Neuronal stem cell (in vitro differentiated cells): Measurements from ENCODE around the gene ROBO2.

Source experiments
- DNase-seq: peaks from one replicate; pipeline ENCODE4 v3.0.0-alpha.2; 2013; ENCODE audit warnings: low spot score
- H2AFZ ChIP-seq: one replicate; pipeline ENCODE4 v1.6.1; 2013; ENCODE audit warnings: mild to moderate bottlenecking, low read length, inconsistent platforms
- H2AK5ac ChIP-seq: 2 replicates; pipeline ENCODE4 v1.6.1; 2013; ENCODE audit warnings: low read depth, mild to moderate bottlenecking, inconsistent platforms, low read length, moderate library complexity, mixed read lengths
- H2BK120ac ChIP-seq: 2 replicates; pipeline ENCODE4 v1.6.1; 2013; ENCODE audit warnings: low read depth, mild to moderate bottlenecking, inconsistent platforms, low read length, moderate library complexity, mixed read lengths
- H2BK12ac ChIP-seq: one replicate; pipeline ENCODE4 v1.6.1; 2013; ENCODE audit warnings: low read length, inconsistent platforms
- H2BK15ac ChIP-seq: 2 replicates; pipeline ENCODE4 v1.6.1; 2013; ENCODE audit warnings: mild to moderate bottlenecking, low read length, inconsistent platforms, mixed read lengths
- H2BK5ac ChIP-seq: one replicate; pipeline ENCODE4 v1.6.1; 2013; ENCODE audit warnings: inconsistent platforms, mild to moderate bottlenecking, low read length, moderate library complexity
- H3K14ac ChIP-seq: one replicate; pipeline ENCODE4 v1.6.1; 2013; ENCODE audit warnings: low read length, inconsistent platforms
- H3K18ac ChIP-seq: 2 replicates; pipeline ENCODE4 v1.6.1; 2013; ENCODE audit warnings: low read length, inconsistent platforms
- H3K23ac ChIP-seq: 2 replicates; pipeline ENCODE4 v1.6.1; 2013; ENCODE audit warnings: low read depth, mild to moderate bottlenecking, mixed read lengths, low read length, inconsistent platforms; ENCODE audit not compliant: poor library complexity
- H3K27ac ChIP-seq: replicated peaks from 3 replicates; pipeline ENCODE4 v1.5.1; 2013; ENCODE audit warnings: low read length, inconsistent platforms
- H3K27me3 ChIP-seq, 3 experiments: 2 replicates each; pipeline ENCODE4 v1.6.1; 2013; ENCODE audit warnings: low read length in 3 of 3, mild to moderate bottlenecking in 2 of 3, inconsistent platforms in 1 of 3, low read depth in 1 of 3, mixed read lengths in 1 of 3, moderate library complexity in 1 of 3; ENCODE audit not compliant: control insufficient read depth in 3 of 3, insufficient read depth in 3 of 3
- H3K36me3 ChIP-seq, 2 donors: replicated peaks in 1 of 2; 2 replicates each; pipeline ENCODE4 v1.6.1; 2013; ENCODE audit warnings: low read length in 2 of 2; ENCODE audit not compliant: control insufficient read depth in 2 of 2, insufficient read depth in 2 of 2
- H3K4ac ChIP-seq: 2 replicates; pipeline ENCODE4 v1.6.1; 2013; ENCODE audit warnings: inconsistent platforms, mild to moderate bottlenecking, low read length, moderate library complexity
- H3K4me1 ChIP-seq, 2 donors: 1 replicate in 1 of 2; 2 replicates in 1 of 2; pipeline ENCODE4 v1.6.1; 2013; ENCODE audit warnings: low read length in 2 of 2, low read depth in 1 of 2; ENCODE audit not compliant: control insufficient read depth in 2 of 2, insufficient read depth in 1 of 2
- H3K4me2 ChIP-seq: one replicate; pipeline ENCODE4 v1.6.1; 2013; ENCODE audit warnings: mild to moderate bottlenecking, low read length, inconsistent platforms; ENCODE audit not compliant: insufficient read depth, poor library complexity, severe bottlenecking
- H3K4me3 ChIP-seq, 2 donors: 2 replicates each; pipeline ENCODE4 v1.5.1; 2013; ENCODE audit warnings: low read length in 2 of 2, mild to moderate bottlenecking in 2 of 2, inconsistent platforms in 1 of 2, moderate library complexity in 1 of 2
- H3K79me1 ChIP-seq: one replicate; pipeline ENCODE4 v1.6.1; 2013; ENCODE audit warnings: low read depth, mild to moderate bottlenecking, inconsistent platforms, low read length, moderate library complexity
- H3K9ac ChIP-seq: one replicate; pipeline ENCODE4 v1.6.1; 2013; ENCODE audit warnings: mild to moderate bottlenecking, low read depth, low read length, inconsistent platforms; ENCODE audit not compliant: poor library complexity
- H3K9me3 ChIP-seq, 2 donors: replicated peaks in 1 of 2; 2 replicates each; pipeline versions ENCODE3 to v1.6.1; 2013; ENCODE audit warnings: low read length in 2 of 2, mild to moderate bottlenecking in 2 of 2, inconsistent platforms in 1 of 2, low read depth in 1 of 2, mixed read lengths in 1 of 2, moderate library complexity in 1 of 2; ENCODE audit not compliant: control insufficient read depth in 2 of 2, insufficient read depth in 1 of 2
- H4K8ac ChIP-seq: one replicate; pipeline ENCODE4 v1.6.1; 2013; ENCODE audit warnings: low read depth, mild to moderate bottlenecking, inconsistent platforms, low read length, moderate library complexity
- H4K91ac ChIP-seq: one replicate; pipeline ENCODE4 v1.6.1; 2013; ENCODE audit warnings: low read length, low read depth, mild to moderate bottlenecking, inconsistent platforms; ENCODE audit not compliant: poor library complexity
- WGBS, 2 donors: extraction: QIAGEN DNeasy Blood & Tissue Kit; methylation state at CpG; one replicate each; pipeline ENCODE4 v1.1.7; 2013; ENCODE audit warnings: missing lambda C conversion rate in 2 of 2, mixed read lengths in 1 of 2; ENCODE audit not compliant: insufficient read length in 2 of 2, insufficient replicate concordance in 1 of 2; ENCODE audit errors: extremely low coverage in 2 of 2; 5-methylcytosine and 5-hydroxymethylcytosine counted together

ROBO2 gene

DNA sequence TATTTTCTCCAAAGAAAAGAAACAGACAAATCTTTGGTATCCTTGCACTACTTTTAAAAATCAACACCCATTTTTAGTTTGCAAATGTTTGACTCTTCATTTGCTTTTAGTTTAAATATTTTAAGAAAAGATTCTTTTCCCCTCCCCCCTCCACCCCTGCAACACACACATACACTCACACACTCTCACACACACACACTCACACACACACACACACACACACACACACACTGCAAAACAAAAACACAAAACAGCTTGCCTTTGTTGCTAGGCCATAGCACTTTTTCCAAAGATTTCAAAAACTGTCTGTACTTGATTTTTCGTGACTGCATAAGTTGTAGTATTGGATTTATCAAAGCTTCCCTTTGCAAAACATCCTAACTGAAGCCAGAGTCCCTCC, 26.9 kb downstream of the ROBO2 start:
- Histone ChIP-seq H3K23ac (no peak overlapping the region), H3K36me3 (no peaks in the 10 kb centered on the region), H2BK15ac (no peak overlapping the region), H3K18ac (no peak overlapping the region), H2BK120ac (no peak overlapping the region), H3K14ac (no peak overlapping the region), H2BK12ac (no peak overlapping the region), H4K8ac (no peak overlapping the region), H3K4me2 (no peak overlapping the region), H2BK5ac (no peak overlapping the region), H3K9ac (no peak overlapping the region), H3K79me1 (no peaks in the 10 kb centered on the region), H4K91ac (no peak overlapping the region), H2AFZ (no peak overlapping the region), H2AK5ac (no peak overlapping the region), H3K9me3 (peaks cover 3 to 8% of the 10 kb centered on the region in 2 donors), H3K27me3 (no peaks in the 10 kb centered on the region), H3K4me3 (no peak overlapping the region), H3K4me1 (no peaks in the 10 kb centered on the region), H3K27ac (no peak overlapping the region), H3K4ac (no peak overlapping the region)
- WGBS, 2 donors = no CpG with 5 or more reads among the region's 1 CpG
- no peak for DNase-seq

GRCh38 chr3:77068808-77069207, 28.9 kb downstream of the ROBO2 start:
- H2BK15ac ChIP-seq = no peak overlapping the region
- DNase-seq = no peak
- no peak overlapping the region for H3K23ac ChIP-seq
- H3K27ac ChIP-seq = no peak overlapping the region
- no peaks in the 10 kb centered on the region for H3K4me1 ChIP-seq
- H2BK120ac ChIP-seq = no peak overlapping the region
- no peaks in the 10 kb centered on the region for H3K36me3 ChIP-seq
- H3K4ac ChIP-seq = no peak overlapping the region
- no CpG with 5 or more reads among the region's 7 CpGs for WGBS, 2 donors
- no peak overlapping the region for H3K4me3 ChIP-seq
- no peak overlapping the region for H4K91ac ChIP-seq
- no peak overlapping the region for H3K14ac ChIP-seq
- H3K4me2 ChIP-seq = no peak overlapping the region
- no peak overlapping the region for H3K18ac ChIP-seq
- no peaks in the 10 kb centered on the region for H3K9me3 ChIP-seq
- no peak overlapping the region for H2AK5ac ChIP-seq
- no peak overlapping the region for H2BK12ac ChIP-seq
- no peaks in the 10 kb centered on the region for H3K79me1 ChIP-seq
- H2BK5ac ChIP-seq = no peak overlapping the region
- H4K8ac ChIP-seq = no peak overlapping the region
- H3K27me3 ChIP-seq = no peaks in the 10 kb centered on the region
- H2AFZ ChIP-seq = no peak overlapping the region
- H3K9ac ChIP-seq = no peak overlapping the region

DNA sequence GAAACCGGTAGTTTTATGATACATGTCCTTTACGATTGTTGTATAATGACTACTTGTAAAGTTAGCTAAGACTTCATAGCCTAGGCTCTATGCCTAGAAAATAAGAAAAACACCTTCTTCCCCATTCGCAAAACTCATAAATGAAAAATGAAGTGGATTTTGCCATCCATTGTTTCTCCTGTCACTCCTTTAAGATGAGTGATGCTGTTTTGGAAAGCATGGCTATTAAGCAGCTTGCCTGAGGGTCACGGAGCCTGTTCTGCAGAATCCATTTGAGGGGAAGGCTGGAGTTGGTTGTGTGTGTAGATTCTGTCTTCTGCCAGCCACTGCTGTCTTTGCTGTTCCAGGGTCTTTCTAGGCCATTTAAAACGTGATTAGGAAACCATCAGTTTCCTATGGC, 31.5 kb downstream of the ROBO2 start:
- H3K27ac ChIP-seq = no peak overlapping the region
- H3K79me1 ChIP-seq = no peaks in the 10 kb centered on the region
- no peak for DNase-seq
- no peaks in the 10 kb centered on the region for H3K36me3 ChIP-seq
- no peaks in the 10 kb centered on the region for H3K9me3 ChIP-seq
- no peak overlapping the region for H3K4me3 ChIP-seq
- no peak overlapping the region for H3K18ac ChIP-seq
- H2BK120ac ChIP-seq = no peak overlapping the region
- no peak overlapping the region for H3K9ac ChIP-seq
- H3K4ac ChIP-seq = no peak overlapping the region
- no peak overlapping the region for H2BK5ac ChIP-seq
- H2BK15ac ChIP-seq = no peak overlapping the region
- H3K27me3 ChIP-seq = no peaks in the 10 kb centered on the region
- no peaks in the 10 kb centered on the region for H3K4me1 ChIP-seq
- H2AK5ac ChIP-seq = no peak overlapping the region
- H4K8ac ChIP-seq = no peak overlapping the region
- no peak overlapping the region for H2BK12ac ChIP-seq
- no peak overlapping the region for H3K23ac ChIP-seq
- no peak overlapping the region for H4K91ac ChIP-seq
- no CpG with 5 or more reads among the region's 5 CpGs for WGBS, 2 donors
- H2AFZ ChIP-seq = no peak overlapping the region
- no peak overlapping the region for H3K14ac ChIP-seq
- H3K4me2 ChIP-seq = no peak overlapping the region

GRCh38 chr3:77071809-77072208, 31.9 kb downstream of the ROBO2 start:
- Histone ChIP-seq H3K4ac (no peak overlapping the region), H4K8ac (no peak overlapping the region), H3K4me1 (no peaks in the 10 kb centered on the region), H3K23ac (no peak overlapping the region), H3K27me3 (no peaks in the 10 kb centered on the region), H2BK12ac (no peak overlapping the region), H3K9me3 (no peaks in the 10 kb centered on the region), H3K14ac (no peak overlapping the region), H3K36me3 (no peaks in the 10 kb centered on the region), H3K18ac (no peak overlapping the region), H2AFZ (no peak overlapping the region), H3K4me2 (no peak overlapping the region), H2BK5ac (no peak overlapping the region), H3K79me1 (no peaks in the 10 kb centered on the region), H4K91ac (no peak overlapping the region), H2AK5ac (no peak overlapping the region), H3K9ac (no peak overlapping the region), H3K27ac (no peak overlapping the region), H3K4me3 (no peak overlapping the region), H2BK15ac (no peak overlapping the region), H2BK120ac (no peak overlapping the region)
- DNase-seq = no peak
- no CpG with 5 or more reads among the region's 11 CpGs for WGBS, 2 donors
